IMR-90 (cell line): Measurements from ENCODE around the gene ITPR2. TPM values are rescaled to one million over a fixed set of nuclear protein-coding genes. Genes with fewer than 3 reads are reported as not detected.

Experiments used
- ATAC-seq: fragments of 200-7000 bp; cut with Tn5 transposase; 2 replicates; pipeline ENCODE4 v1.9.1; 2020; ENCODE audit warnings: low read depth, mild to moderate bottlenecking, moderate library complexity
- BruUV-seq: library from RNA; stranded (reverse); fragments of 400-500 nt; replicated peaks from 2 replicates; lab custom pipeline; 2021; lab: Mats Ljungman, UMichigan
- CTCF ChIA-PET: fragments of 300-600 bp; formaldehyde crosslinking; extraction: SDS; loops from one replicate; lab custom pipeline; 2021; ENCODE audit warnings: antibody characterized with exemption; lab: Yijun Ruan, JAX
- POLR2A ChIA-PET: fragments of 300-600 bp; sonication (Branson Sonifier 250); formaldehyde crosslinking; loops from one replicate; lab custom pipeline; 2022; ENCODE audit warnings: antibody characterized with exemption; ENCODE audit not compliant: unreplicated experiment; lab: Charles Lee
- DNase-seq: peaks from one replicate; pipeline ENCODE4 v3.0.0; 2013
- H2AFZ ChIP-seq: replicated peaks from 2 replicates; pipeline ENCODE3; 2013; ENCODE audit warnings: low read length, mild to moderate bottlenecking; ENCODE audit not compliant: poor library complexity
- H2AK5ac ChIP-seq: 2 replicates; pipeline ENCODE4 v1.6.1; 2013; ENCODE audit warnings: low read depth, low read length, inconsistent platforms
- H2AK9ac ChIP-seq: replicated peaks from 2 replicates; pipeline ENCODE3; 2013; ENCODE audit warnings: mild to moderate bottlenecking, low read depth, low read length, moderate library complexity; ENCODE audit not compliant: poor library complexity
- H2BK120ac ChIP-seq: 2 replicates; pipeline ENCODE4 v1.6.1; 2013; ENCODE audit warnings: low read depth, low read length, inconsistent platforms
- H2BK15ac ChIP-seq: 3 replicates; pipeline ENCODE4 v1.6.1; 2013; ENCODE audit warnings: low read depth, low read length, inconsistent platforms
- H2BK20ac ChIP-seq: 2 replicates; pipeline ENCODE4 v1.6.1; 2013; ENCODE audit warnings: low read depth, mild to moderate bottlenecking, inconsistent platforms, low read length, moderate library complexity
- H2BK5ac ChIP-seq: 2 replicates; pipeline ENCODE4 v1.6.1; 2013; ENCODE audit warnings: mild to moderate bottlenecking, low read depth, low read length, inconsistent platforms; ENCODE audit not compliant: poor library complexity, severe bottlenecking
- H3K14ac ChIP-seq: replicated peaks from 2 replicates; pipeline ENCODE4 v1.6.1; 2013; ENCODE audit warnings: low read depth, low read length, inconsistent platforms
- H3K18ac ChIP-seq: 2 replicates; pipeline ENCODE4 v1.6.1; 2013; ENCODE audit warnings: low read depth, low read length, control low read depth
- H3K23ac ChIP-seq: 2 replicates; pipeline ENCODE4 v1.6.1; 2013; ENCODE audit warnings: low read depth, low read length, inconsistent platforms
- H3K27ac ChIP-seq: 2 replicates; pipeline ENCODE4 v1.5.1; 2013; ENCODE audit warnings: mild to moderate bottlenecking, control low read depth, low read length; ENCODE audit not compliant: insufficient read depth
- H3K27me3 ChIP-seq: 2 replicates; pipeline ENCODE4 v1.6.1; 2013; ENCODE audit warnings: low read length; ENCODE audit not compliant: control insufficient read depth, insufficient read depth
- H3K36me3 ChIP-seq: 2 replicates; pipeline ENCODE4 v1.6.1; 2013; ENCODE audit warnings: low read length, mixed read lengths; ENCODE audit not compliant: control insufficient read depth, insufficient read depth
- H3K4ac ChIP-seq: 2 replicates; pipeline ENCODE4 v1.6.1; 2013; ENCODE audit warnings: low read depth, low read length, inconsistent platforms
- H3K4me1 ChIP-seq: 2 replicates; pipeline ENCODE4 v1.6.1; 2013; ENCODE audit warnings: low read length, mixed read lengths; ENCODE audit not compliant: control insufficient read depth, insufficient read depth
- H3K4me2 ChIP-seq: 2 replicates; pipeline ENCODE4 v1.6.1; 2013; ENCODE audit warnings: low read depth, mild to moderate bottlenecking, control low read depth, low read length, moderate library complexity
- H3K4me3 ChIP-seq: 2 replicates; pipeline ENCODE4 v1.5.1; 2013; ENCODE audit warnings: low read depth, mild to moderate bottlenecking, control low read depth, low read length, moderate library complexity; ENCODE audit not compliant: insufficient read depth
- H3K56ac ChIP-seq: 2 replicates; pipeline ENCODE4 v1.6.1; 2013; ENCODE audit warnings: low read length, inconsistent platforms; ENCODE audit not compliant: insufficient read depth; ENCODE audit errors: extremely low read depth
- H3K79me1 ChIP-seq, 2 experiments: 2 replicates each; pipeline ENCODE4 v1.6.1; 2013; ENCODE audit warnings: low read length in 2 of 2, inconsistent platforms in 1 of 2, low read depth in 1 of 2
- H3K9ac ChIP-seq: 2 replicates; pipeline ENCODE4 v1.6.1; 2013; ENCODE audit warnings: low read depth, low read length, control low read depth
- H3K9me1 ChIP-seq: 2 replicates; pipeline ENCODE4 v1.6.1; 2013; ENCODE audit warnings: low read length, inconsistent platforms; ENCODE audit not compliant: insufficient read depth
- H3K9me3 ChIP-seq: 2 replicates; pipeline ENCODE4 v1.6.1; 2013; ENCODE audit warnings: low read length; ENCODE audit not compliant: control insufficient read depth, insufficient read depth
- H4K20me1 ChIP-seq: 2 replicates; pipeline ENCODE4 v1.6.1; 2013; ENCODE audit warnings: low read length, inconsistent platforms; ENCODE audit not compliant: insufficient read depth
- H4K5ac ChIP-seq: 2 replicates; pipeline ENCODE4 v1.6.1; 2013; ENCODE audit warnings: mild to moderate bottlenecking, low read depth, low read length, control low read depth
- H4K8ac ChIP-seq, 2 experiments: 2 replicates each; pipeline ENCODE4 v1.6.1; 2013; ENCODE audit warnings: low read depth in 2 of 2, low read length in 2 of 2, control low read depth in 1 of 2, inconsistent platforms in 1 of 2
- H4K91ac ChIP-seq: 2 replicates; pipeline ENCODE4 v1.6.1; 2013; ENCODE audit warnings: low read depth, low read length, inconsistent platforms; ENCODE audit not compliant: insufficient read depth
- BHLHE40 ChIP-seq: fragments of 150-350 bp; IDR thresholded peaks from 2 replicates; pipeline ENCODE4 v1.6.1; 2016; ENCODE audit warnings: mild to moderate bottlenecking, low read depth, low read length
- CEBPB ChIP-seq: IDR thresholded peaks from 2 replicates; pipeline ENCODE4 v1.6.1; 2012; ENCODE audit warnings: low read depth, low read length, improper control_type of control experiment
- CHD1 ChIP-seq: IDR thresholded peaks from 2 replicates; pipeline ENCODE4 v1.6.1; 2012; ENCODE audit warnings: low read depth, low read length, improper control_type of control experiment
- CTCF ChIP-seq: conservative IDR thresholded peaks from 2 replicates; pipeline ENCODE4 v1.5.1; 2012; ENCODE audit warnings: mild to moderate bottlenecking, low read depth, low read length, improper control_type of control experiment
- ELK1 ChIP-seq: fragments of 150-350 bp; IDR thresholded peaks from 2 replicates; pipeline ENCODE4 v1.6.1; 2016; ENCODE audit warnings: low read depth, mild to moderate bottlenecking, low read length, moderate library complexity, borderline replicate concordance
- FOS ChIP-seq: fragments of 150-350 bp; IDR thresholded peaks from 2 replicates; pipeline ENCODE4 v1.6.1; 2016; ENCODE audit warnings: low read depth, low read length
- MAFK ChIP-seq: IDR thresholded peaks from 2 replicates; pipeline ENCODE4 v1.6.1; 2012; ENCODE audit warnings: low read depth, low read length, improper control_type of control experiment
- MXI1 ChIP-seq: IDR thresholded peaks from 2 replicates; pipeline ENCODE4 v1.6.1; 2012; ENCODE audit warnings: low read depth, mild to moderate bottlenecking, low read length, moderate library complexity, borderline replicate concordance
- NFE2L2 ChIP-seq: fragments of 150-350 bp; IDR thresholded peaks from 2 replicates; pipeline ENCODE4 v1.6.1; 2016; ENCODE audit warnings: low read depth, mild to moderate bottlenecking, low read length
- POLR2A ChIP-seq: IDR thresholded peaks from 2 replicates; pipeline ENCODE4 v1.6.1; 2012; ENCODE audit warnings: mild to moderate bottlenecking, low read depth, low read length
- RAD21 ChIP-seq: IDR thresholded peaks from 2 replicates; pipeline ENCODE4 v1.6.1; 2012; ENCODE audit warnings: low read length, improper control_type of control experiment
- RCOR1 ChIP-seq: IDR thresholded peaks from 2 replicates; pipeline ENCODE4 v1.6.1; 2012; ENCODE audit warnings: mild to moderate bottlenecking, low read length, improper control_type of control experiment; ENCODE audit not compliant: insufficient replicate concordance
- SMC3 ChIP-seq: fragments of 150-350 bp; IDR thresholded peaks from 2 replicates; pipeline ENCODE4 v1.6.1; 2016; ENCODE audit warnings: low read depth, mild to moderate bottlenecking, antibody characterized with exemption, low read length, moderate library complexity
- USF2 ChIP-seq: fragments of 150-350 bp; IDR thresholded peaks from 2 replicates; pipeline ENCODE4 v1.6.1; 2017; ENCODE audit warnings: mild to moderate bottlenecking, antibody characterized with exemption, low read length, low read depth
- dilution Hi-C: fragments of 300-500 bp; cut with HindIII; formaldehyde crosslinking; loops from one replicate; pipeline ENCODE4 v1.14.3; 2018; ENCODE audit warnings: low sequenced_read_pairs; ENCODE audit not compliant: unreplicated experiment
- in situ Hi-C: fragments of 300-500 bp; cut with MboI; formaldehyde crosslinking; loops from 3 replicates; pipeline ENCODE4 v1.14.3; 2019; ENCODE audit warnings: low sequenced_read_pairs, inconsistent platforms, mixed read lengths
- intact Hi-C: fragments of 100-400 bp; cut with micrococcal nuclease; formaldehyde crosslinking; loops from 2 replicates; pipeline ENCODE4 v1.10.0; 2022
- polyA plus RNA-seq, 3 experiments: library from polyadenylated mRNA; depleted of rRNA; stranded (reverse); fragments of >200 nt; gene quantifications; 2 replicates each; pipeline ENCODE4 v1.2.3, GENCODE V29; 2012; ENCODE audit warnings: low replicate concordance in 1 of 3
- total RNA-seq: library from RNA; depleted of rRNA; stranded (reverse); fragments of >200 nt; gene quantifications from 2 replicates; pipeline ENCODE4 v1.2.3, GENCODE V29; 2012

ITPR2 gene
- total and polyA plus RNA-seq, 2 of the 4 experiments (the other 2 are of a cell fraction): 1.2 to 9.0 TPM

DNA sequence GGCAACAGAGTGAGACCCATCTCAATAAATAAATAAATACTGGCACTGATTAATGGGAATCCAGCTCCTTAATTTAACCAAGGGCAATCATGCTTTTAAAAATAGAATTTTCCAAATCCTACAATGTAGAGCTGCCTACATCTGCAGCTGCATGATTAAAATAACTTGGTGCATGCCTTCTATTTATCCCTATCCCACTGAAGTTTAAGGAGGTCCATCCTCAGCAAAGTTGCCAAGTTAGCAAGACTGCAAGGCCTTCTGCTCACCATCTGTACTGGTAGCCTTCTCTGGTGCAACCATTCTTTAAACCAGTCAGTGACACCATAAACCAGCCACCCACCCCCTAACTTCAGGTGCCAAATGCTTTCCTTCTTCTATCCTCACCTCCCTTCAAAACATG lies 226.1 kb downstream of the ITPR2 start:
- no peak for DNase-seq
- Histone ChIP-seq H3K9me3 (no peaks in the 10 kb centered on the region), H2BK5ac (no peak overlapping the region), H3K4me2 (no peak overlapping the region), H4K20me1 (no peaks in the 10 kb centered on the region), H3K14ac (no peak overlapping the region), H3K9me1 (no peaks in the 10 kb centered on the region; the same call in 1 of the 2 replicates), H3K79me1 (no peaks in the 10 kb centered on the region), H3K27me3 (no peaks in the 10 kb centered on the region), H3K9ac (no peak overlapping the region), H4K5ac (no peak overlapping the region), H3K56ac (no peak overlapping the region), H3K4ac (no peak overlapping the region), H3K27ac (no peak overlapping the region), H3K4me1 (no peaks in the 10 kb centered on the region), H3K23ac (no peak overlapping the region), H2AK5ac (no peak overlapping the region), H4K8ac (no peak overlapping the region), H2AK9ac (no peak overlapping the region), H3K4me3 (no peak overlapping the region), H2AFZ (no peak overlapping the region), H3K18ac (no peak overlapping the region), H2BK15ac (no peak overlapping the region), H2BK20ac (no peak overlapping the region), H4K91ac (no peak overlapping the region), H3K36me3 (no peaks in the 10 kb centered on the region), H2BK120ac (no peak overlapping the region)
- dilution Hi-C loops (no loop called here), in situ Hi-C loops (no loop called here), intact Hi-C loops (no loop called here)
- POLR2A ChIA-PET: no interaction called here
- CTCF ChIA-PET: interaction anchor here (0.5 to 1.0 kb wide), 2 partner anchors 10 to 543 kb away, joined by 3 to 4 read pairs; no protein-coding TSS in a partner anchor
- no peak for TF ChIP-seq CHD1
- no peak for TF ChIP-seq SMC3
- TF ChIP-seq MXI1: no peak
- TF ChIP-seq FOS: no peak
- no peak for TF ChIP-seq POLR2A
- no peak for TF ChIP-seq RCOR1
- no peak for TF ChIP-seq NFE2L2
- TF ChIP-seq CEBPB: no peak
- TF ChIP-seq USF2: no peak
- no peak for TF ChIP-seq MAFK
- no peak for TF ChIP-seq CTCF
- no peak for TF ChIP-seq RAD21
- no peak for TF ChIP-seq BHLHE40
- TF ChIP-seq ELK1: no peak
- no TSS peak for BruUV-seq
- ATAC-seq: no peak
